Suppressor macrophage treated with lipopolysaccharide for 4 hours (primary cell): ENCODE data around the gene INPP5E.
A peak's percentile ranks its signal among the peaks of the same experiment; 100 is the strongest.
"Not testable (repeated sequence)": the region's sequence is repeated elsewhere in the genome, so short reads cannot be mapped to it uniquely, and the experiment has no call there.

Experiments used
- DNase-seq: peaks from one replicate; pipeline ENCODE4 v3.0.0-alpha.2; 2020

Gene INPP5E

GRCh38 chr9:136426787-136427186 is 12.9 kb downstream of the INPP5E start:
- DNase-seq = no peak

DNA sequence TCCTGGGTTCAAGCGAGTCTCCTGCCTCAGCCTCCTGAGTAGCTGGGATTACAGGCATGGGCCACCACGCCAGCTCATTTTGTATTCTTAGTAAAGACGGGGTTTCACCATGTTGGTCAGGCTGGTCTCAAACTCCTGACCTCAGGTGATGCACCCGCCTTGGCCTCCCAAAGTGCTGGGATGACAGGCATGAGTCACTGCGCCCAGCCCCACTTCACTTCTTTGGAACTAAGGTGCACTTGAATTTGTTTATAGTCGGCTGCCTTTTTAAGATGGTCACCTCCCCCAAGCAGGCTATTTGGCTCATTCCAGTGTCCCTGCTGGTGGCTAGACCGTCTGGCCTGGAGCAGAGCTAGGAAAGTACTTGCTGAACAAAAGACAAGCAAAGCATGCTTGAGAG is 14.3 kb downstream of the INPP5E start:
- not testable (repeated sequence) for DNase-seq

DNA sequence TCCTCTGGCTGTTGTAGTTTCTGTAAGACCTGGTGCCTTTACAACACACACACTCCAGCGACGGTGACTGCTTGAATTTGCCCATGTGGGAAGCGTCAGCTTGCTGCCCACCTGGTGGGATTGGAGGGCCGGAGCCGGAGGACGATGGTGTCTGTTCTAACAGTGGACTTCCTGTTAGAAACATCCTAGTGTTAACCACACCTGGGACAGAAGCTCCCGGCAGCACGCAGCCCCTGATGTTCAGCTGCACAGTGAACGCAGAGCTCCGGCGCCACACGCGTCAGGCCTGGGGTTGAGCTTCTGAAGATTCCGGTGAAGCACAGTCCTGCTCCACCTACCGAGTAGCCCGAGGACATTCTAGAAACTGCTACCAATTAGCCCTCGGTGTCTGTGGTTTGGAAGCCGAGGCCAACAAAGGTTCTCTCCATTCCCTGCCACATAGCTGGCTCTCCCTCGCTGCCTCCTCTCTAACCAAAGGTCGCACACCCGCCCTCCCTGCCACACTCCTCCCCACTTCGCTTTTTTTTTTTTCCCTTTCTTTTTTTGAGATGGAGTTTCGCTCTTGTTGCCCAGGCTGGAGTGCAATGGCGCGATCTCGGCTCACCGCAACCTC is 14.8 kb downstream of the INPP5E start:
- no peak for DNase-seq

DNA sequence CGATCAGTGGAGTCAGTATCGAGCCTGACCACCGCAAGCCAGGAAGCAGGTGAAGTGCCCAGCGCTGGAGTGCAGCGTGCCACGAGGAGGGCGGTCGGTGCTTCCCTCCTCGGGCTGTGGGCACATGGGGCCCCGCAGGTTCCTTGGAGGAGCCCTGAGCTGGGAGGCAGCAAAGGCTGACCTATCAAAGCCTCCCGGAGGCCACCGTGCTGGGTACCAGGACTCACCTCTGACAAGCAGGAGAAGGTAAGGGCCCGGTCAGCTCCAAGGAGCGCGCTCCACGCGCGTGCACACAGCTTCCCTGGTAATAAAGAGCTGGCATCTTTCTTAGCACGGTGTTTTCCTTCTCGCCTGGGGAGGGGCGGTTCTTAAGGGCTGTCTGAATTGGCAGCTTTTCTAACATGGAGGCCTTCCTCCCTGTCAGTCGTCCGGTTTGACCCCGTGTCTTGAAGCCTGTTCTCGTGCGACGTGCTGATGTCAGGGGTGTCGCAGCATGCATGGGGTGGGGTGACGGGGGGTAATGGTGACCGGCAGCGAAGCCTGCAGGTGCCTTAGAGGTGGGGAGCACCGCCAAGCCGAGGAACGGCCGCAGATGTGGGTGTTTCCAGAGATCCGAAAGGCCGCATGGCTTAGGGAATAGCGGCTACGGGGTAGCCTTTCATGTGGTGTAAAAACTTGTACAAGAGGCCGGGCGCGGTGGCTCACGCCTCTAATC is 16.1 kb downstream of the INPP5E start:
- no peak for DNase-seq

- no peak for DNase-seq
Observed at GRCh38 chr9:136422876-136423275, 16.8 kb downstream of the INPP5E start.

DNA sequence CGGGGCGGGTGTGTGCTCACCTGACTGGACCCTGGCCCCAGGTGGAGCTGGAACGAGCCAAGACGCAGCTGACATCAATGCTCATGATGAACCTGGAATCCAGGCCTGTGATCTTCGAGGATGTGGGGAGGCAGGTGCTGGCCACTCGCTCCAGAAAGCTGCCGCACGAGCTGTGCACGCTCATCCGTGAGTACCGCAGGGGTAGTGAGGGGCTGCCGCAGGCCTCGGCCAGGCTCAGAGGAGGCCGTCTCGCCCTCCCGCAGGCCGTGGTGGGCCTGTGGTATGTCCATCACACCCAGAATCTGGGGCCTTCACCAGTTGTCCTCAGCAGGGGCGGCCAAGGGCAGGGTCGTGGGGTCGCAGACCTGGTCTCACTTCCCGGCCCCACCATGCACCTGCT is 17.9 kb downstream of the INPP5E start:
- no peak for DNase-seq

DNA sequence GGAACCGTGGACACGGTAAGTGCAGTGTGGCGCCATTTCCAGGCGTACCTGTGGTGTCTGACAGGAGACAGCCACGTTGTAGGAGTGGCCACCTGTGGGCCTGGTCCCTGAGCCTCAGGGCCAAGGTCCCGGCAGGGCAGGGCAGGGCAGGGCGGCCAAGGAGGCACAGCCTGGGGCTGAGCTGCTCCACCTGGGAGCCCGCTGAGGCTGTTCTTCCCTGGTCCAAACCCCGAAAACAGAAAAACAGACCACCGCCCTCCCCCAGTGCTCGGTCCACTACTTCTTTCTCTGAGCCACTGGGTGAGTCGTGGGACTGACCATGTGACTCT is 20.6 kb downstream of the INPP5E start:
- DNase-seq = no peak

GRCh38 chr9:136418182-136419091 is 21.2 kb downstream of the INPP5E start:
- DNase-seq = no peak

- DNase-seq = no peak
Observed at GRCh38 chr9:136416914-136417313, 22.7 kb downstream of the INPP5E start.

DNA sequence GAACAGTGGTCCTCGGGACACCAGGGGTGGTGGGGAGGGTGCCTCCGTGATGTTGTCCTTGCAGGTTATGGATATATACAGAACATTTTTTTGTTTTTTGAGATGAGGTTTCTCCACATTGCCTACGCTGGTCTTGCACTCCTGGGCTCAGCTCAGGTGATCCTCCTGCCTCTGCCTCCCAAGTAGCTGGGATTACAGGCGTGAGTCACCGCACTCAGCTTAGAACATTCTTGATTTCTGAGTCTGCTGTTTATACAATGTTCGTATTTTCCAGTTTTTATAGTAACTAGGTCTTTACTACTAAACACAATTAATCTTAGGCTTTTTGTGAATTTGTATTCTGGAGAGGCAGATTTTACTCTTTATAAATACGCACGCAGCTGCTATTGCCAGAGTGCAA is 23.2 kb downstream of the INPP5E start:
- no peak for DNase-seq

DNA sequence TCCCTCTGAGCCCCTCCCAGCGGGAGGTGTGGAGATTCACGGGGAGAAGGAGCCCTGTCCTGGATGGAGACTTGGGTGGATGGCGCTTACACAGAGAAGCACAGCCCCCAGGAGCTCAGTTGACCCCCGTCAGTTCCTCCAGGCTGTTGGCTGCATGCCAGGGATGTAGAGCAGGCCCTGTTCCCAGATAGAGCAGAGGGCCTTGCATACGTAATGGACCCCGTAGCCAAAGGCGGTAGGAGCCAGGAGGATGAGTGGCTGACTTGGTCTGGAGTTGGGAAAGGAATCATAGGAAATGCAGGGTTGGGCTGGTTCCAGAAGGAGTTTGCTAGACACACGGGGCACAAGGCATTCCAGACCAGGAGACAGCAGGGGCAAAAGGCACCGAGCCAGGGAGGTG is 26.7 kb downstream of the INPP5E start:
- DNase-seq = no peak

DNA sequence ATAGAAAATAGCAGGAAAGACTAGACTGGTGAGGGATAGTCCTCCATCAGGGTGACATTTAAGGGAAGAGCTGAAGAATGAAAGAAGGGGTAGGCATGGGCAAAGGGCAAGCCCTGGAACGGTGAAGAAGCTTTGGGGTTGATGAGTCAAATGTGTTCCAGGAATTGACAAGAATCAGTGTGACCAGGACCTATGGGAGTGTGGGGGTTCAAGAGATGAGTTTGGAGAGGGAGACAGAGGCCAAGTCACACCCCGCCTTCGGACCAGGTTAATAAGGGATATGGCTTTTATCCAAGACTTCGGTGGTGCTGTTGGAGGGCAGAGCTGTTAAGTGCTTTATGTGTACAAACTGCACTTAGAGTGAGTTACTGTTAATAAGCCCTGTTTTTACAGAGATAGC is 28.3 kb downstream of the INPP5E start:
- peak; percentile 7 for DNase-seq

DNA sequence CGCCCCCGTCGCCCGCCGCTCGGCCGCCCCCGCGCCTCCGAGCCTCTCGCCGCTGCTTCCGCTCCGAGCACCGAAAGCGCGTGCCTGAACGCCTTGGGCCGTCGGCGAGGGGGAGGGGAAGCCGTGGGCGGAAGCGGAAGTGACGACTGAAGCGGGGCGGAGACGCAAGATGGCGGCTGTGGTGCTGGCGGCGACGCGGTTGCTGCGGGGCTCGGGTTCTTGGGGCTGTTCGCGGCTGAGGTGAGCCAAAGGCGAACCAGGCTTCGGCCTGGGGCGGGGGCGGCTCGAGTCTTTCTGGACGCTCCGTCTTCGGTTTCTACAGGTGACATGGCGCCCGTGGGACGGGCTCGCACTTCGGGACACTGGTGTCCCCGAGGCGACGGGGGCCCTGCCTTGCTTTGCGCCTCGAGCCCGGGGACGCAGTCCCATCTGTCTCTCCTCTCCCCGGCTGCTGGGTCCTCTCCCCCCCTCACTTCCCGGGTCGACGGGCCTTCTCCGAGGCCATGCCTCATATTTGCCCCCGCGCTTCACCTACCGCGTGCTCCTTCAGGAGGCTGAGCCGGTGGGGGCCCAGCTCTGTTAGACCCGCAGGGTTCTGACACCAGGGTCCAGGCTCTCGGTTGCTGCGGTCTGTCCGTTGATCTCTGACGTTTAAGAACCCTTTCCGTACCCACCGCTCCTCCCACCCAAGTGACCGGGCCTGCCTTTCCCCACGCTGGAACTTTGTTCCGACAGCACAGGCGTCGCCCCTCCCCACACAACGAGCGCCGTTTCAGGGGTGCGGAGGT is 29.0 kb downstream of the INPP5E start, which contains the start of the genes ENTR1 and PMPCA:
ENTR1 (minus strand) TSS at position 115 of the 788 bp plus-strand sequence. CDS start 217 bp downstream, outside the sequence.
PMPCA (plus strand) TSS at position 159 of the 788 bp plus-strand sequence; CDS start at position 170, 11 bp downstream.
- DNase-seq = peak; percentile 97

DNA sequence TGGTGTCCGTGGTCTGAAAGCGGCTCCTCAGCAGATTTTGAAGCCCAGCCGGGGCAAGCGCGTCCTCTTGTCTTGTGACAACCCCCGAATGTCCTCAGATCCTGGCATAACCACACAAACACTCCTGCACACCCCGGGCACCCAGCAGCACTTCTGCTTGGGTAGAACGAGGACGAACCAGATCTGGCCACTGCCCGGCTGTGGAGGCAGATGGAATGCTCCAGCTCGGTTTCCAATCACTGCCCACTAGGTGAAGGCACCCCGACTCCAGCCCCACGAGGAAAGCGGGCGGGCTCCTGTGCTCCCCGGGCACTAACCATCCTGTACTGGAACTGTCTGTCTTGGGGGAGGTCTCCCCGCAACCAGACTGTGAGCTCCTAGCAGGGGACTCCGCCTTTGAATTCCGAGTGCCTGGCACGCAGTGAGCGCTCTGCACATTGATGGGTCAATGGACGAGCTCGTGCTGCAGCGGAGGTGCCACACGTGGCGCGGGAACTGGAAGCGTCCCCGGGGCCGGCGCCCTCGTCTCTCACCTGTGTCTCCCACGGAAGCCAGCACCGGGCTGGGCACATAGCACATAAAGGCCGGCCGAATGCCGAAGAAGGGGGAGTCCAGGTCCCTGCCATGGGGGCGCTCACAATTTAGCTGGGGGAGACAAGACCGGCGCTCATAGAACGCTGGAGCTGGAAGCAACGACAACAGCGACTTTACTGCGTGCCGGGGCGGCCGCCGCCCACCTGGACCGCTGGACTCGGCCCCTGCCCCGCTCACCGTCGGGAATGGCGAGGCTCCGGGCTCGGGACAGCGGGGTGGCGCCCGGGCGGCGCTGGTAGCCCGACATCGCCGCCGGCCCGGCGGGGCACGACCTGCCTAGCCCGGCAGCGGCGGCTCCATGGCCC is 29.8 kb downstream of the INPP5E start:
- peak; percentile 23 for DNase-seq

- no peak for DNase-seq
Observed at GRCh38 chr9:136407911-136408310, 31.7 kb downstream of the INPP5E start.

DNA sequence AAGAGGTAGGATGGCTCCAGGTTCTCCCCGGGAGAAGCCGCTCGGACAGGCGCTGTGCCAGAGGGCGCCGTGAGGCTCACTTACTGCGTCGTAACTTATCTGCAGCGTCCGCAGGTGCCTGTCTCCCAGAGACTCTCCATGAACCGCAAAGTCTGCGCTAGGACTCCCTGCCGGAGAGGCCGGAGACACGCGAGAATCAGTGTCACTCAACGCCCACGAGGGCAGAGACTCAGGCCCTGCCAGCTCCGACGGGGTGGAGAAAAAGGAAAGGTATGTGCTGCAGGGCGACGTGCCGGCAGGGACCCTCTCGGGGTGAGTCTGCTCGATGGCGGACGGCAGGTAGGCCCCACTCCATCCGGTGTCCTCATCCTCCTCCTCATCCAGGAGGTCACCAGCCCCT is 32.6 kb downstream of the INPP5E start:
- DNase-seq = not testable (repeated sequence)

DNA sequence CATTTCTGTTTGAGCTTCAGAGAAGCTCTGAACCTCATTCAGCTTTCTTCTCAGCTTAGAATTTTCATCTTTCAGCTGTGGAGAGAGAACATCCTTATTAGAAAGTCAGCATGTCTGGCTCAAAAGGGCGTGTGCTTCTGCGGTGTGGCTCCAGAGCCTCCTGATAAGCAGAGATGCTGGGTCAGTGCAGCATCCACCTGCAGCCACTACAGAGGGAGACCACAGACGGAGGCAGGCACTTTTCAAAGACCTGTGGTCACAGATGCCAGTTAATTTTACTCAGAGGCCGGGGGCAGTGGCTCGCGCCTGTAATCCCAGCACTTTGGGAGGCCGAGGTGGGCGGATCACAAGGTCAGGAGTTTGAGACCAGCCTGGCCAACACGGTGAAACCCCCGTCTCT is 33.7 kb downstream of the INPP5E start:
- not testable (repeated sequence) for DNase-seq

DNA sequence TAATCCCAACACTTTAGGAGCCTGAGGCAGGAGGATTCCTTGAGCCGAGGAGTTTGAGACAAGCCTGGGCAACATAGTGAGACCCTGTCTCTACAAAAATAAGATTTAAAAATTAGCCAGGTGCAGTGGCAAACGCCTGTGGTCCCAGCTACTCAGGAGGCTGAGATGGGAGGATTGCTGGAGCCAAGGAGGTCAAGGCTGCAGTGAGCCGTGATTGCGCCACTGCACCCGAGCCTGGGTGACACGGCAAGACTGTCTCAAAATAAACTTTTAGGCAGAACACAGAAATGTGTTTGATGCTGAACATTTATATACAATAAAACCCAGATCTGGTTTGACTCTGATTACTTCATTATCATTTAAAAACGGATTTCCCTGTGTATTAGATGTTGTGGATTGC is 34.2 kb downstream of the INPP5E start:
- DNase-seq = no peak

GRCh38 chr9:136404801-136405136 is 34.9 kb downstream of the INPP5E start:
- DNase-seq = no peak

- no peak for DNase-seq
Observed at GRCh38 chr9:136403915-136404800, 35.5 kb downstream of the INPP5E start.

GRCh38 chr9:136403538-136403914 is 36.1 kb downstream of the INPP5E start:
- no peak for DNase-seq
